IPS-15b (cell line): ENCODE results near the gene NPC1.

ENCODE experiments used
- H3K27me3 ChIP-seq: one replicate; pipeline ENCODE4 v1.6.1; 2013; ENCODE audit warnings: low read length; ENCODE audit not compliant: control insufficient read depth, insufficient read depth
- H3K36me3 ChIP-seq: one replicate; pipeline ENCODE4 v1.6.1; 2013; ENCODE audit warnings: low read length; ENCODE audit not compliant: control insufficient read depth, insufficient read depth
- H3K4me1 ChIP-seq: one replicate; pipeline ENCODE4 v1.6.1; 2013; ENCODE audit warnings: mild to moderate bottlenecking, low read length; ENCODE audit not compliant: control insufficient read depth, insufficient read depth
- H3K4me3 ChIP-seq: one replicate; pipeline ENCODE4 v1.5.1; 2013; ENCODE audit warnings: low read depth, low read length
- H3K9ac ChIP-seq: one replicate; pipeline ENCODE4 v1.6.1; 2013; ENCODE audit warnings: low read depth, mild to moderate bottlenecking, low read length
- H3K9me3 ChIP-seq: one replicate; pipeline ENCODE4 v1.6.1; 2013; ENCODE audit warnings: mild to moderate bottlenecking, low read length; ENCODE audit not compliant: control insufficient read depth, insufficient read depth

Gene NPC1

DNA sequence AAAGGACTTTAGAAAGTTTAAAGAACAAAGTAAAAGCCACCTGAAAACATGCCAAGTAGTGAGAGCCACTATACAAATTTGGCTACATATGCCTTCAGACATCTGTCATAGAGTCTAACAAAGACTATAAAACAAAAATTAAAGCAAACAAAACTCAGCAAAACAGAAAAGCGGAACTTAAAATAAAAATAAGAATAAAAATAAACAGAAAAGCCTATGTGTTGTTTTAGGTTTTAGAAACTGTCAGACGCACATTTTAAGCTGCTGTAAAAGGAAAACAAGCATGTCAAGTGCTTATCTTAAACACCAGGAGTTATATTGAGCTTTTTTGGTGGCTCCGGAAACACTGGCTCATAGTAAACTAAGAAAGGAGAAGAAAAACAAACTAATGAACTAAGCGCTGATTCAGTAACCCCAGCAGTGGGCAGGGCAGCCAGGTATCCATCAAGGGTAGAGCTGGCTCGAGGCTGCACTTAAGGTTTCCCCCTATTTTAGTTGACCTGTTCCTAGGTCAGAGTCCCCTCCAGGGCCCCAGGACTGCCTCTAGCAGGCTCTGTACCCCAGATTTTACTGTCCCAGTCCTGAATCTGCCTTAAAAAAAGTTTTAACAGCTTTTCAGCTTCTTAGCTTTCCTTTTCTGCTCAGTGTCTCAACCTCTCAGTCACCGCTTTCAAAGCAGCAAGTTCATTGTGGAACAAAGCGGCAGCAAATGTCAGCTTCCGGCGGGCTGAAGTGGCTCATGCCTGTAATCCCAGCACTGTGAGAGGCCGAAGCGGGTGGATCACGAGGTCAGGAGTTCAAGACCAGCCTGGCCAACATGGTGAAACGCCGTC, 98.4 kb downstream of the NPC1 start:
- no peaks in the 10 kb centered on the region for H3K36me3 ChIP-seq
- H3K9me3 ChIP-seq = no peaks in the 10 kb centered on the region
- no peak overlapping the region for H3K9ac ChIP-seq
- no peaks in the 10 kb centered on the region for H3K27me3 ChIP-seq
- H3K4me3 ChIP-seq = no peak overlapping the region
- no peaks in the 10 kb centered on the region for H3K4me1 ChIP-seq

DNA sequence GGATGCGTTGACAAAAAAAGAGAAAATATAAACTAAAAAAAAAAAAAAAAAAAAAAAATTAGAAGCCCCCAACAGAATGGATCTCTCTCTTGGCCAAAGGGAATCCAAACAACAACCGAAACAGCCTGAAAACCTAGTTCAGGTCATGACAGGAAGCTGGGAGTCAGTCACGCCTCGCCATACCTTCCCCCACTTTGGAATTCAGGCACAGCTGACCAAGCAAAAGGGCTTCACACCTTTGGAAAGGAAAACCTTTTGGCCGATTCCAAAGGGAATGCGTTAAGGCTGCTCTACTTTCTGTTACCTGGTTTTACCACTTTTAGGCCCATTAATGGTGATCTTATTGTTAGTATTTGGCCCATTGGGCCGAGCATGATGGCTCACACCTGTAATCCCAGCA, 100.9 kb downstream of the NPC1 start:
- Histone ChIP-seq H3K4me3 (no peak overlapping the region), H3K4me1 (no peaks in the 10 kb centered on the region), H3K9me3 (no peaks in the 10 kb centered on the region), H3K27me3 (no peaks in the 10 kb centered on the region), H3K9ac (no peak overlapping the region), H3K36me3 (peaks cover 6% of the 10 kb centered on the region)

DNA sequence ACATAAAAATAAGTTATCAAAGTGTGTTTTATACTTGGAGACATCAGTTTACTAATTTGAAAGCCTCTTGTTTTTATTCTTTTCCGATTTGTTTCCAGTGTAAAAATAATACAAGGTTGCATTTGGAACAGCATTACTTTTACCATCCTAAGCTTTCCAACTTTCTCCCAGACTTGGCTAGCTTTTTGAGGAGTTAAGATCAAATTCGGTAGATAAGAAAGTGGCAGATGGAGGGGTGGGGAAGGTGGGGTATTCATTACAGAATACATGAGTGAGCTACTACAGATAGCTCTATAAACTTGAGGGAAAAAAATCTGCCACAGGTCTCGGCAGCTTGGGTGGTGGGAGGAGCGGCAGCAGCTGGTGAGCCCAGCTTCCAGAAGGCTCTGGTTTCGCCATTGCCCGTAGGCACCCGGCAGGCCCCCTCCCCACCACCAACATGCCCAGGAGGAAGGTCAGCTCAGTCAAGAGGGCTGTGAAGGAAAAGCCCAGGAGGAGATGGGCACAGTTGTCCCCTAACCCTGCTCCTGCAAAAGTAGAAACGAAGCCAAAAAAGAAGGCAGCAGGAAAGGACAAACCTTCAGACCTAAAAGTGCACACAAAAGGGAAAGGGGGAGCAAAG, 101.6 kb downstream of the NPC1 start:
- no peaks in the 10 kb centered on the region for H3K27me3 ChIP-seq
- H3K9me3 ChIP-seq = no peaks in the 10 kb centered on the region
- no peaks in the 10 kb centered on the region for H3K4me1 ChIP-seq
- no peak overlapping the region for H3K9ac ChIP-seq
- no peak overlapping the region for H3K4me3 ChIP-seq
- H3K36me3 ChIP-seq = peaks cover 7% of the 10 kb centered on the region
